Measurements from ENCODE around the gene CDKAL1. TPM values are rescaled to one million over a fixed set of nuclear protein-coding genes. Genes with fewer than 3 reads are reported as not detected.

Gene CDKAL1
- total and polyA plus RNA-seq, 2 of the 13 experiments (the other 11 are each of a cell fraction or from before 2014, with no cell fraction given) = 9.5 to 27.7 TPM

DNA sequence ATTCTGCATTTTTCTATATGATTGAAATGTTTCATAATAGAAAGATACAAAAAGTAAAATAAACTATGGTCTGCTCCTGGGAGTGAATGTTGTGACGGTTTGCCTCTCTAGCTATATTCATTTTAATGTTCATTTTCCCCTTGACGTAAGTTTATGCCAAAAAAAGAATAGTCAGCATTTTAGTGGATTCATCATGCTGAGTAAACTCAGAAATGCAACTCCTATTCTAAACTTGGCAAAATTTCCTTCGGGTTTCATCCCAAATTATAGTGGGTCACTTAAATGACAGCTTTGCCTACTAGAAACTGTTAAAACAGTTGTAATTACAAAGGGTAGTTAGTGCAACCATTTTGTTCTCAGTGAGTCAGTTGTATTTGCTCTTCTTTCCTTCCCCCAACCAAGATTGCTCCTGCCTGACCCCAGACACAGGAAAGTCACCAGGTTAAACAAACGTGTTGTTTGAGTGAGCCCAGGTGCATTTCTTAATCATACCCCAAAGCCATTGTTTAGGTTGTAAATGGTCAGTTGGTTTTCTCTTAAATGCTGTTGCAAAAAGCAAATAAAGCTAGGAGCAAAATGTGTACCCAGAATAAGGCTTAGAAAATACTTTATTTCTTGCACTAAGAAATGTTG, 577.0 kb downstream of the CDKAL1 start (continued):
- TF ChIP-seq BORCS8-MEF2B (CRISPR knock-in tag; IDR thresholded peaks at IDR 0.05) (no peak), FOXM1 (CRISPR knock-in tag; IDR thresholded peaks at IDR 0.05) (no peak), ZNF205 (CRISPR knock-in tag; IDR thresholded peaks at IDR 0.05) (peak; percentile 69; the same call in 1 of the 2 replicates), MAFG (CRISPR knock-in tag; IDR thresholded peaks at IDR 0.05) (0 out of 2 replicates have a peak, but pooled peaks have one; percentile 42), NCOA2 (CRISPR knock-in tag; IDR thresholded peaks at IDR 0.05) (peak; percentile 92), ZNF331 (CRISPR knock-in tag; IDR thresholded peaks at IDR 0.05) (peak; percentile 74), ZKSCAN8 (CRISPR knock-in tag; IDR thresholded peaks at IDR 0.05; ENCODE audit: borderline replicate concordance) (peak; percentile 65; the same call in 1 of the 2 replicates), CEBPG (CRISPR knock-in tag; IDR thresholded peaks at IDR 0.05) (peak; percentile 89), GFI1 (CRISPR knock-in tag; IDR thresholded peaks at IDR 0.05; ENCODE audit: borderline replicate concordance) (peak; percentile 58), MAFK (conservative IDR thresholded peaks at IDR 0.05 in 1 of 2, IDR thresholded peaks at IDR 0.05 in 1 of 2; ENCODE audit: low read length in 2 of 2) (peak; percentile 98 to 99), ZNF292 (CRISPR knock-in tag; IDR thresholded peaks at IDR 0.05; ENCODE audit: borderline replicate concordance, low read depth) (no peak), ZNF547 (CRISPR knock-in tag; IDR thresholded peaks at IDR 0.05) (no peak), ZNF224 (CRISPR knock-in tag; IDR thresholded peaks at IDR 0.05) (no peak), MEIS1 (CRISPR knock-in tag; IDR thresholded peaks at IDR 0.05; ENCODE audit: borderline replicate concordance) (no peak), TCF12 (IDR thresholded peaks at IDR 0.05) (no peak), TCF12 (CRISPR knock-in tag; IDR thresholded peaks at IDR 0.05) (peak; percentile 63; the same call in 1 of the 2 replicates), MYC (CRISPR knock-in tag; IDR thresholded peaks at IDR 0.05; ENCODE audit: borderline replicate concordance) (no peak), HOXD1 (CRISPR knock-in tag; IDR thresholded peaks at IDR 0.05) (no peak)
- TF ChIP-seq, protein P1, sequence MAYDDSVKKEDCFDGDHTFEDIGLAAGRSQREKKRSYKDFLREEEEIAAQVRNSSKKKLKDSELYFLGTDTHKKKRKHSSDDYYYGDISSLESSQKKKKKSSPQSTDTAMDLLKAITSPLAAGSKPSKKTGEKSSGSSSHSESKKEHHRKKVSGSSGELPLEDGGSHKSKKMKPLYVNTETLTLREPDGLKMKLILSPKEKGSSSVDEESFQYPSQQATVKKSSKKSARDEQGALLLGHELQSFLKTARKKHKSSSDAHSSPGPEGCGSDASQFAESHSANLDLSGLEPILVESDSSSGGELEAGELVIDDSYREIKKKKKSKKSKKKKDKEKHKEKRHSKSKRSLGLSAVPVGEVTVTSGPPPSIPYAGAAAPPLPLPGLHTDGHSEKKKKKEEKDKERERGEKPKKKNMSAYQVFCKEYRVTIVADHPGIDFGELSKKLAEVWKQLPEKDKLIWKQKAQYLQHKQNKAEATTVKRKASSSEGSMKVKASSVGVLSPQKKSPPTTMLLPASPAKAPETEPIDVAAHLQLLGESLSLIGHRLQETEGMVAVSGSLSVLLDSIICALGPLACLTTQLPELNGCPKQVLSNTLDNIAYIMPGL (CRISPR knock-in tag; IDR thresholded peaks at IDR 0.05; ENCODE audit: borderline replicate concordance in 1 of 2, low read depth in 1 of 2) = 0 out of 4 replicates have a peak, but pooled peaks of 1 of the 2 experiments have one; percentile 16
- TF ChIP-seq, protein P2, sequence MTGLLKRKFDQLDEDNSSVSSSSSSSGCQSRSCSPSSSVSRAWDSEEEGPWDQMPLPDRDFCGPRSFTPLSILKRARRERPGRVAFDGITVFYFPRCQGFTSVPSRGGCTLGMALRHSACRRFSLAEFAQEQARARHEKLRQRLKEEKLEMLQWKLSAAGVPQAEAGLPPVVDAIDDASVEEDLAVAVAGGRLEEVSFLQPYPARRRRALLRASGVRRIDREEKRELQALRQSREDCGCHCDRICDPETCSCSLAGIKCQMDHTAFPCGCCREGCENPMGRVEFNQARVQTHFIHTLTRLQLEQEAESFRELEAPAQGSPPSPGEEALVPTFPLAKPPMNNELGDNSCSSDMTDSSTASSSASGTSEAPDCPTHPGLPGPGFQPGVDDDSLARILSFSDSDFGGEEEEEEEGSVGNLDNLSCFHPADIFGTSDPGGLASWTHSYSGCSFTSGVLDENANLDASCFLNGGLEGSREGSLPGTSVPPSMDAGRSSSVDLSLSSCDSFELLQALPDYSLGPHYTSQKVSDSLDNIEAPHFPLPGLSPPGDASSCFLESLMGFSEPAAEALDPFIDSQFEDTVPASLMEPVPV (CRISPR knock-in tag; IDR thresholded peaks at IDR 0.05) = 0 out of 2 replicates have a peak, but pooled peaks have one; percentile 52
- TF ChIP-seq, protein P3, sequence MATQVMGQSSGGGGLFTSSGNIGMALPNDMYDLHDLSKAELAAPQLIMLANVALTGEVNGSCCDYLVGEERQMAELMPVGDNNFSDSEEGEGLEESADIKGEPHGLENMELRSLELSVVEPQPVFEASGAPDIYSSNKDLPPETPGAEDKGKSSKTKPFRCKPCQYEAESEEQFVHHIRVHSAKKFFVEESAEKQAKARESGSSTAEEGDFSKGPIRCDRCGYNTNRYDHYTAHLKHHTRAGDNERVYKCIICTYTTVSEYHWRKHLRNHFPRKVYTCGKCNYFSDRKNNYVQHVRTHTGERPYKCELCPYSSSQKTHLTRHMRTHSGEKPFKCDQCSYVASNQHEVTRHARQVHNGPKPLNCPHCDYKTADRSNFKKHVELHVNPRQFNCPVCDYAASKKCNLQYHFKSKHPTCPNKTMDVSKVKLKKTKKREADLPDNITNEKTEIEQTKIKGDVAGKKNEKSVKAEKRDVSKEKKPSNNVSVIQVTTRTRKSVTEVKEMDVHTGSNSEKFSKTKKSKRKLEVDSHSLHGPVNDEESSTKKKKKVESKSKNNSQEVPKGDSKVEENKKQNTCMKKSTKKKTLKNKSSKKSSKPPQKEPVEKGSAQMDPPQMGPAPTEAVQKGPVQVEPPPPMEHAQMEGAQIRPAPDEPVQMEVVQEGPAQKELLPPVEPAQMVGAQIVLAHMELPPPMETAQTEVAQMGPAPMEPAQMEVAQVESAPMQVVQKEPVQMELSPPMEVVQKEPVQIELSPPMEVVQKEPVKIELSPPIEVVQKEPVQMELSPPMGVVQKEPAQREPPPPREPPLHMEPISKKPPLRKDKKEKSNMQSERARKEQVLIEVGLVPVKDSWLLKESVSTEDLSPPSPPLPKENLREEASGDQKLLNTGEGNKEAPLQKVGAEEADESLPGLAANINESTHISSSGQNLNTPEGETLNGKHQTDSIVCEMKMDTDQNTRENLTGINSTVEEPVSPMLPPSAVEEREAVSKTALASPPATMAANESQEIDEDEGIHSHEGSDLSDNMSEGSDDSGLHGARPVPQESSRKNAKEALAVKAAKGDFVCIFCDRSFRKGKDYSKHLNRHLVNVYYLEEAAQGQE (IDR thresholded peaks at IDR 0.05; ENCODE audit: borderline replicate concordance in 1 of 2, low read depth in 1 of 2, low read length in 2 of 2) = no peak
- TF ChIP-seq, protein P4, sequence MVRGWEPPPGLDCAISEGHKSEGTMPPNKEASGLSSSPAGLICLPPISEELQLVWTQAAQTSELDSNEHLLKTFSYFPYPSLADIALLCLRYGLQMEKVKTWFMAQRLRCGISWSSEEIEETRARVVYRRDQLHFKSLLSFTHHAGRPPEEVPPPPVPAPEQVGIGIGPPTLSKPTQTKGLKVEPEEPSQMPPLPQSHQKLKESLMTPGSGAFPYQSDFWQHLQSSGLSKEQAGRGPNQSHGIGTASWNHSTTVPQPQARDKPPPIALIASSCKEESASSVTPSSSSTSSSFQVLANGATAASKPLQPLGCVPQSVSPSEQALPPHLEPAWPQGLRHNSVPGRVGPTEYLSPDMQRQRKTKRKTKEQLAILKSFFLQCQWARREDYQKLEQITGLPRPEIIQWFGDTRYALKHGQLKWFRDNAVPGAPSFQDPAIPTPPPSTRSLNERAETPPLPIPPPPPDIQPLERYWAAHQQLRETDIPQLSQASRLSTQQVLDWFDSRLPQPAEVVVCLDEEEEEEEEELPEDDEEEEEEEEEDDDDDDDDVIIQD (CRISPR knock-in tag; IDR thresholded peaks at IDR 0.05; ENCODE audit: low read depth) = peak; percentile 97
